HCT116 (cell line): ENCODE results near the gene STAG3. TPM values are rescaled to one million over a fixed set of nuclear protein-coding genes. Genes with fewer than 3 reads are reported as not detected.

Source experiments
- ATAC-seq: fragments of 200-7000 bp; cut with Tn5 transposase; 2 replicates; pipeline ENCODE4 v1.9.1; 2020; ENCODE audit warnings: mild to moderate bottlenecking, moderate library complexity
- BruUV-seq: library from RNA; stranded (reverse); fragments of 400-500 nt; replicated peaks from 2 replicates; lab custom pipeline; 2021; lab: Mats Ljungman, UMichigan
- CTCF ChIA-PET: fragments of 300-600 bp; sonication (Branson Sonifier 250); formaldehyde crosslinking; loops from one replicate; lab custom pipeline; 2021; ENCODE audit warnings: antibody characterized with exemption; lab: Charles Lee
- POLR2A ChIA-PET: fragments of 300-600, 350-600 bp; sonication (Branson Sonifier 250); formaldehyde crosslinking; loops from one replicate; lab custom pipeline; 2021; ENCODE audit warnings: antibody characterized with exemption; lab: Charles Lee
- RAD21 ChIA-PET, 2 experiments: fragments of 300-600 bp; sonication (Branson Sonifier 250); formaldehyde crosslinking; loops; one replicate each; lab custom pipeline; 2023; ENCODE audit warnings: low total read pairs in 2 of 2; ENCODE audit not compliant: uncharacterized antibody in 2 of 2, unreplicated experiment in 2 of 2, low non-redundant PET in 1 of 2; lab: Charles Lee
- DNase-seq: peaks from one replicate; pipeline ENCODE4 v3.0.0-alpha.2; 2010; ENCODE audit warnings: low read depth, low spot score
- H2AFZ ChIP-seq: fragments of 200-600 bp; shearing (Covaris generic), sonication (generic); 2 replicates; pipeline ENCODE4 v1.6.1; 2017; ENCODE audit warnings: low read depth, mixed run types, mixed read lengths, antibody characterized with exemption, low read length; ENCODE audit not compliant: poor library complexity, severe bottlenecking
- H3K27ac ChIP-seq: 2 replicates; pipeline ENCODE4 v1.5.1; 2012; ENCODE audit warnings: low read depth, low read length
- H3K27me3 ChIP-seq: fragments of 200-600 bp; sonication (generic); 2 replicates; pipeline ENCODE4 v1.6.1; 2016; ENCODE audit warnings: mixed run types, low read length, mixed read lengths; ENCODE audit not compliant: insufficient read depth
- H3K36me3 ChIP-seq, 2 experiments: fragments of 200-500 bp in 1 of 2; fragments of 200-600 bp in 1 of 2; sonication (Bioruptor generic) in 1 of 2; sonication (generic) in 1 of 2; 2 replicates each; pipeline versions ENCODE4 v1.5.1 to v1.6.1; 2014 to 2016; ENCODE audit warnings: low read length in 2 of 2, inconsistent platforms in 1 of 2, mixed read lengths in 1 of 2, mixed run types in 1 of 2; ENCODE audit not compliant: insufficient read depth in 2 of 2, control insufficient read depth in 1 of 2
- H3K4me1 ChIP-seq, 2 experiments: fragments of 200-600 bp in 1 of 2; sonication (generic) in 1 of 2; 2 replicates each; pipeline versions ENCODE4 v1.5.1 to v1.6.1; 2012 to 2017; ENCODE audit warnings: low read length in 2 of 2, inconsistent platforms in 1 of 2, mild to moderate bottlenecking in 1 of 2, mixed read lengths in 1 of 2, mixed run types in 1 of 2, moderate library complexity in 1 of 2; ENCODE audit not compliant: insufficient read depth in 2 of 2, control insufficient read depth in 1 of 2
- H3K4me2 ChIP-seq: fragments of 200-600 bp; sonication (generic); 2 replicates; pipeline ENCODE4 v1.6.1; 2017; ENCODE audit warnings: mixed run types, low read length, mixed read lengths
- H3K4me3 ChIP-seq, 2 experiments: fragments of 200-600 bp in 1 of 2; sonication (generic) in 1 of 2; replicated peaks in 1 of 2; 2 replicates each; pipeline ENCODE4 v1.5.1; 2011 to 2016; ENCODE audit warnings: low read length in 2 of 2, control low read depth in 1 of 2, low read depth in 1 of 2, mild to moderate bottlenecking in 1 of 2, mixed read lengths in 1 of 2, mixed run types in 1 of 2
- H3K79me2 ChIP-seq: fragments of 200-600 bp; sonication (generic); 2 replicates; pipeline ENCODE4 v1.6.1; 2017; ENCODE audit warnings: mild to moderate bottlenecking, mixed run types, low read length, moderate library complexity, mixed read lengths; ENCODE audit not compliant: insufficient read depth
- H3K9ac ChIP-seq: fragments of 200-600 bp; sonication (generic); 2 replicates; pipeline ENCODE4 v1.6.1; 2016; ENCODE audit warnings: low read length, mixed read lengths
- H3K9me2 ChIP-seq: fragments of 200-600 bp; sonication (generic), shearing (Covaris generic); 2 replicates; pipeline ENCODE4 v1.6.1; 2017; ENCODE audit warnings: mixed run types, mild to moderate bottlenecking, moderate library complexity; ENCODE audit not compliant: insufficient read depth
- H3K9me3 ChIP-seq, 2 experiments: fragments of 200-500 bp in 1 of 2; fragments of 200-600 bp in 1 of 2; sonication (Bioruptor generic) in 1 of 2; sonication (generic) in 1 of 2; 2 replicates each; pipeline ENCODE4 v1.6.1; 2014 to 2017; ENCODE audit warnings: low read length in 2 of 2, mixed read lengths in 2 of 2, inconsistent platforms in 1 of 2, low read depth in 1 of 2, mild to moderate bottlenecking in 1 of 2, mixed run types in 1 of 2, moderate library complexity in 1 of 2; ENCODE audit not compliant: control insufficient read depth in 1 of 2, insufficient read depth in 1 of 2
- H4K20me1 ChIP-seq: fragments of 200-600 bp; sonication (generic), shearing (Covaris generic); 2 replicates; pipeline ENCODE4 v1.6.1; 2017; ENCODE audit warnings: mixed run types, mild to moderate bottlenecking, moderate library complexity; ENCODE audit not compliant: insufficient read depth
- POLR2AphosphoS5 ChIP-seq: IDR thresholded peaks from 2 replicates; pipeline ENCODE4 v1.6.1; 2011; ENCODE audit warnings: mild to moderate bottlenecking, low read depth, low read length, moderate library complexity
- SRF ChIP-seq: IDR thresholded peaks from 2 replicates; pipeline ENCODE4 v1.6.1; 2012; ENCODE audit warnings: low read depth
- intact Hi-C: fragments of 100-400 bp; cut with micrococcal nuclease; formaldehyde crosslinking; loops from 2 replicates; pipeline ENCODE4 v1.10.0; 2022
- total RNA-seq: library from RNA; stranded (reverse); gene quantifications from one replicate; pipeline ENCODE4 v1.2.1, GENCODE V29; 2021; ENCODE audit not compliant: unreplicated experiment
- TF ChIP-seq, protein P1 (sequence below): IDR thresholded peaks from 2 replicates; pipeline ENCODE4 v1.6.1; 2012; ENCODE audit warnings: low read depth

Gene STAG3
- total RNA-seq, 1 experiment from 2014 or later: 1.2 TPM

DNA sequence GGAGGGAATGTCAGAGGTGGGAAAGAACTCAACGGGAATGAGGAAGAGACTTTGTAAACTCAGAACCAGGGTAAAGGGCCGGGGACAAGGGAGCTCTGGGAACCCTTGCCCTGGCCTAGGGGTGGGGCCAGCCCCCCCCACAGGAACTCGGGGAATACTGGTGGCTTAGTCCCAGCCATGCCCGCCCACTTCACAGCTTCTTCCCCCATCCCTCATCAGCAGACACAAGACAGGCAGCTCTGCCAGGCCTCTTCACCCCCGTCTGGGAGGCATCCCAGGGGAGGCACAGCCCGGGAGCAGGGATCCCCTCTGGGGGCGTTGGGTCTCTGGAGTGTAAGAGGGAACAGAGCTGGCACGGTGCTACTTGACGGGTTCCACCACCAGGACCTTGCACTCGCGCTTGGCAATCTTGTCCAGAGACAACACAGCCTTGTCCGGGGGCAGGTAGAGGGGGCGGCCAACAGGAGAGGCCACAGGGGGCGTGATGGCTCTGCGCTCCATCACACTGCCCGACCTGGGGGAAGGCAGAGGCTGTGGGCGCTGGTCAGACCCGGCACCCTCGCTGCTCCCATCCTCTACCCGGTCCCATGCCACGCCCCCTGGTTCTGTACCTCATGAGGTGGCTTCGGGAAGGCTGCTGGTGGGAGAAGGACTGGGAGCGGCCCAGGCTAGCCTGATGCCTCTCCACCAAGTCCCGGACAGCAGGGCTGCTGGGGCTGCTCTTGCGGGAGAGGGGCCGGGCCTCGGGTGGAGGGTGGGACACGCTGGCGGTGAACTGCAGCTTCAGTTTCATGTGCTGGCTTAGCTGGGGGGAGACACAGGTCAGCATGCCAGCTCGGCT is 22.8 kb upstream of the STAG3 start:
- BruUV-seq: no TSS peak
- H3K79me2 ChIP-seq: peaks cover 34% of the 10 kb centered on the region
- ChIA-PET RAD21 (no interaction called here), CTCF (no interaction called here), POLR2A (no interaction called here)
- no peak overlapping the region for H2AFZ ChIP-seq
- ATAC-seq (no peak), DNase-seq (no peak)
- no peak overlapping the region; the same call in 1 of the 2 replicates for H3K27ac ChIP-seq
- H3K27me3 ChIP-seq: no peaks in the 10 kb centered on the region
- H3K9me3 ChIP-seq: no peaks in the 10 kb centered on the region
- H3K4me3 ChIP-seq: no peak overlapping the region
- H3K4me2 ChIP-seq: no peak overlapping the region
- intact Hi-C loops: no loop called here
- H3K9ac ChIP-seq: no peak overlapping the region
- H3K4me1 ChIP-seq: peaks cover 14 to 29% of the 10 kb centered on the region in 2 experiments
- H3K9me2 ChIP-seq: no peaks in the 10 kb centered on the region
- H3K36me3 ChIP-seq: peaks cover 14 to 16% of the 10 kb centered on the region in 2 experiments; a peak in 3 of 4 replicates
- TF ChIP-seq POLR2AphosphoS5: peak; percentile 27; the same call in 1 of the 2 replicates
- no peak for TF ChIP-seq SRF
- TF ChIP-seq, protein P1, sequence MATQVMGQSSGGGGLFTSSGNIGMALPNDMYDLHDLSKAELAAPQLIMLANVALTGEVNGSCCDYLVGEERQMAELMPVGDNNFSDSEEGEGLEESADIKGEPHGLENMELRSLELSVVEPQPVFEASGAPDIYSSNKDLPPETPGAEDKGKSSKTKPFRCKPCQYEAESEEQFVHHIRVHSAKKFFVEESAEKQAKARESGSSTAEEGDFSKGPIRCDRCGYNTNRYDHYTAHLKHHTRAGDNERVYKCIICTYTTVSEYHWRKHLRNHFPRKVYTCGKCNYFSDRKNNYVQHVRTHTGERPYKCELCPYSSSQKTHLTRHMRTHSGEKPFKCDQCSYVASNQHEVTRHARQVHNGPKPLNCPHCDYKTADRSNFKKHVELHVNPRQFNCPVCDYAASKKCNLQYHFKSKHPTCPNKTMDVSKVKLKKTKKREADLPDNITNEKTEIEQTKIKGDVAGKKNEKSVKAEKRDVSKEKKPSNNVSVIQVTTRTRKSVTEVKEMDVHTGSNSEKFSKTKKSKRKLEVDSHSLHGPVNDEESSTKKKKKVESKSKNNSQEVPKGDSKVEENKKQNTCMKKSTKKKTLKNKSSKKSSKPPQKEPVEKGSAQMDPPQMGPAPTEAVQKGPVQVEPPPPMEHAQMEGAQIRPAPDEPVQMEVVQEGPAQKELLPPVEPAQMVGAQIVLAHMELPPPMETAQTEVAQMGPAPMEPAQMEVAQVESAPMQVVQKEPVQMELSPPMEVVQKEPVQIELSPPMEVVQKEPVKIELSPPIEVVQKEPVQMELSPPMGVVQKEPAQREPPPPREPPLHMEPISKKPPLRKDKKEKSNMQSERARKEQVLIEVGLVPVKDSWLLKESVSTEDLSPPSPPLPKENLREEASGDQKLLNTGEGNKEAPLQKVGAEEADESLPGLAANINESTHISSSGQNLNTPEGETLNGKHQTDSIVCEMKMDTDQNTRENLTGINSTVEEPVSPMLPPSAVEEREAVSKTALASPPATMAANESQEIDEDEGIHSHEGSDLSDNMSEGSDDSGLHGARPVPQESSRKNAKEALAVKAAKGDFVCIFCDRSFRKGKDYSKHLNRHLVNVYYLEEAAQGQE: no peak
- no peaks in the 10 kb centered on the region for H4K20me1 ChIP-seq
